Neural progenitor cell (in vitro differentiated cells): ENCODE data around the gene JAK1. TPM values are rescaled to one million over a fixed set of nuclear protein-coding genes. Genes with fewer than 3 reads are reported as not detected.

Experiments used
- DNase-seq: peaks from one replicate; pipeline ENCODE4 v3.0.0-alpha.2; 2016; ENCODE audit warnings: low spot score
- H2AFZ ChIP-seq: fragments of 200-600 bp; sonication (generic); replicated peaks from 2 replicates; pipeline ENCODE4 v1.6.1; 2016; ENCODE audit warnings: antibody characterized with exemption
- H3F3A ChIP-seq: fragments of 200-600 bp; sonication (generic); 2 replicates; pipeline ENCODE4 v1.6.1; 2016; ENCODE audit warnings: antibody characterized with exemption, low read depth
- H3K27ac ChIP-seq: fragments of 200-600 bp; sonication (generic); 2 replicates; pipeline ENCODE4 v1.5.1; 2016; ENCODE audit warnings: mild to moderate bottlenecking
- H3K27me3 ChIP-seq: fragments of 200-600 bp; sonication (generic); 2 replicates; pipeline ENCODE4 v1.6.1; 2016; ENCODE audit warnings: mild to moderate bottlenecking, moderate library complexity
- H3K36me3 ChIP-seq: fragments of 200-600 bp; sonication (generic); 2 replicates; pipeline ENCODE4 v1.5.1; 2016
- H3K4me1 ChIP-seq: fragments of 200-600 bp; sonication (generic); 2 replicates; pipeline ENCODE4 v1.6.1; 2016; ENCODE audit warnings: mixed run types
- H3K4me2 ChIP-seq: fragments of 200-600 bp; sonication (generic); 2 replicates; pipeline ENCODE4 v1.6.1; 2016
- H3K4me3 ChIP-seq: fragments of 200-600 bp; sonication (generic); 2 replicates; pipeline ENCODE4 v1.5.1; 2016
- H3K79me2 ChIP-seq: fragments of 200-600 bp; sonication (generic); 2 replicates; pipeline ENCODE4 v1.6.1; 2016; ENCODE audit warnings: low read depth
- H3K9ac ChIP-seq: fragments of 200-600 bp; sonication (generic); 2 replicates; pipeline ENCODE4 v1.6.1; 2016
- H3K9me3 ChIP-seq: fragments of 200-600 bp; sonication (generic); 2 replicates; pipeline ENCODE4 v1.5.1; 2016; ENCODE audit warnings: low read depth
- H4K20me1 ChIP-seq: fragments of 200-600 bp; sonication (generic); 2 replicates; pipeline ENCODE4 v1.6.1; 2016; ENCODE audit warnings: low read depth
- H3K27ac Mint-ChIP-seq: 3 replicates; pipeline ENCODE4 v1.8.0; 2021; ENCODE audit warnings: mixed read lengths
- H3K27me3 Mint-ChIP-seq: 2 replicates; pipeline ENCODE4 v1.8.0; 2022; ENCODE audit warnings: low read depth, mild to moderate bottlenecking, inconsistent platforms, moderate library complexity, mixed read lengths; ENCODE audit not compliant: insufficient read depth
- H3K36me3 Mint-ChIP-seq: 3 replicates; pipeline ENCODE4 v1.8.0; 2021; ENCODE audit warnings: mixed read lengths
- H3K4me1 Mint-ChIP-seq: 3 replicates; pipeline ENCODE4 v1.8.0; 2021; ENCODE audit warnings: mixed read lengths
- H3K4me3 Mint-ChIP-seq: 3 replicates; pipeline ENCODE4 v1.8.0; 2021; ENCODE audit warnings: mild to moderate bottlenecking, moderate library complexity, mixed read lengths
- H3K9me3 Mint-ChIP-seq: 3 replicates; pipeline ENCODE4 v1.8.0; 2020; ENCODE audit warnings: mixed read lengths
- CTCF ChIP-seq: fragments of 200-600 bp; sonication (generic); IDR thresholded peaks from 2 replicates; pipeline ENCODE4 v1.5.1; 2017; ENCODE audit warnings: antibody characterized with exemption, mild to moderate bottlenecking
- EZH2 ChIP-seq: fragments of 200-600 bp; sonication (generic); IDR thresholded peaks from 2 replicates; pipeline ENCODE4 v1.6.1; 2017; ENCODE audit warnings: antibody characterized with exemption, mild to moderate bottlenecking, moderate library complexity
- EZH2phosphoT487 ChIP-seq: fragments of 200-600 bp; sonication (generic); IDR thresholded peaks from 2 replicates; pipeline ENCODE4 v1.6.1; 2017; ENCODE audit warnings: antibody characterized with exemption
- total RNA-seq: library from RNA; depleted of rRNA; stranded (reverse); fragments of >200 nt; gene quantifications from 2 replicates; pipeline ENCODE4 v1.2.3, GENCODE V29; 2015; ENCODE audit warnings: low replicate concordance

The JAK1 gene
- total RNA-seq, 1 donor from 2014 or later = 6.5 TPM

- TF ChIP-seq CTCF (no peak), EZH2 (no peak), EZH2phosphoT487 (no peak)
- no peaks in the 10 kb centered on the region for H3K4me1 Mint-ChIP-seq
- Histone ChIP-seq H2AFZ (no peak overlapping the region), H3K9ac (no peak overlapping the region), H3K4me1 (no peaks in the 10 kb centered on the region), H3K79me2 (no peaks in the 10 kb centered on the region), H3K4me3 (no peak overlapping the region), H4K20me1 (no peaks in the 10 kb centered on the region), H3K27ac (no peak overlapping the region), H3K27me3 (no peaks in the 10 kb centered on the region), H3K36me3 (no peaks in the 10 kb centered on the region), H3F3A (peaks cover 5% of the 10 kb centered on the region), H3K4me2 (no peak overlapping the region), H3K9me3 (no peaks in the 10 kb centered on the region)
- peaks cover 3% of the 10 kb centered on the region for H3K9me3 Mint-ChIP-seq
- H3K27me3 Mint-ChIP-seq = no peaks in the 10 kb centered on the region
- H3K36me3 Mint-ChIP-seq = peaks cover 20% of the 10 kb centered on the region
- H3K4me3 Mint-ChIP-seq = no peak overlapping the region
- DNase-seq = no peak
- no peak overlapping the region for H3K27ac Mint-ChIP-seq
Observed at GRCh38 chr1:64814427-64814826, 151.9 kb downstream of the JAK1 start.

- TF ChIP-seq EZH2phosphoT487 (no peak), EZH2 (no peak), CTCF (no peak)
- no peak overlapping the region for H3K27ac ChIP-seq
- no peak overlapping the region for H2AFZ ChIP-seq
- Mint-ChIP-seq H3K4me1 (no peaks in the 10 kb centered on the region), H3K9me3 (no peaks in the 10 kb centered on the region), H3K4me3 (no peak overlapping the region), H3K27ac (no peak overlapping the region), H3K27me3 (no peaks in the 10 kb centered on the region), H3K36me3 (peaks cover 15% of the 10 kb centered on the region)
- no peaks in the 10 kb centered on the region for H3K9me3 ChIP-seq
- no peak overlapping the region for H3K9ac ChIP-seq
- no peaks in the 10 kb centered on the region for H3K36me3 ChIP-seq
- H3F3A ChIP-seq = no peaks in the 10 kb centered on the region
- no peak overlapping the region for H3K4me3 ChIP-seq
- H4K20me1 ChIP-seq = no peaks in the 10 kb centered on the region
- no peaks in the 10 kb centered on the region for H3K27me3 ChIP-seq
- DNase-seq = no peak
- H3K4me1 ChIP-seq = no peaks in the 10 kb centered on the region
- H3K79me2 ChIP-seq = no peaks in the 10 kb centered on the region
- no peak overlapping the region for H3K4me2 ChIP-seq
Observed at GRCh38 chr1:64811131-64811530, 155.2 kb downstream of the JAK1 start.

GRCh38 chr1:64810001-64810400 is 156.3 kb downstream of the JAK1 start:
- TF ChIP-seq EZH2 (no peak), CTCF (no peak), EZH2phosphoT487 (no peak)
- Histone ChIP-seq H3F3A (no peaks in the 10 kb centered on the region), H3K9me3 (no peaks in the 10 kb centered on the region), H3K27me3 (no peaks in the 10 kb centered on the region), H3K9ac (no peak overlapping the region), H4K20me1 (no peaks in the 10 kb centered on the region), H3K27ac (no peak overlapping the region), H3K4me2 (no peak overlapping the region), H3K4me3 (no peak overlapping the region), H2AFZ (no peak overlapping the region), H3K4me1 (no peaks in the 10 kb centered on the region), H3K79me2 (no peaks in the 10 kb centered on the region), H3K36me3 (no peaks in the 10 kb centered on the region)
- H3K36me3 Mint-ChIP-seq = peaks cover 12% of the 10 kb centered on the region
- no peak overlapping the region for H3K27ac Mint-ChIP-seq
- H3K4me1 Mint-ChIP-seq = no peaks in the 10 kb centered on the region
- DNase-seq = no peak
- no peak overlapping the region for H3K4me3 Mint-ChIP-seq
- H3K9me3 Mint-ChIP-seq = no peaks in the 10 kb centered on the region
- no peaks in the 10 kb centered on the region for H3K27me3 Mint-ChIP-seq

- no peak overlapping the region for H3K27ac Mint-ChIP-seq
- no peaks in the 10 kb centered on the region for H3F3A ChIP-seq
- no peak overlapping the region for H2AFZ ChIP-seq
- no peaks in the 10 kb centered on the region for H3K4me1 Mint-ChIP-seq
- no peak overlapping the region for H3K4me3 ChIP-seq
- H3K27me3 Mint-ChIP-seq = no peaks in the 10 kb centered on the region
- DNase-seq = no peak
- no peaks in the 10 kb centered on the region for H3K27me3 ChIP-seq
- no peaks in the 10 kb centered on the region for H3K9me3 ChIP-seq
- H4K20me1 ChIP-seq = no peaks in the 10 kb centered on the region
- no peaks in the 10 kb centered on the region for H3K4me1 ChIP-seq
- no peak overlapping the region for H3K4me3 Mint-ChIP-seq
- no peak overlapping the region for H3K4me2 ChIP-seq
- no peak overlapping the region for H3K9ac ChIP-seq
- no peaks in the 10 kb centered on the region for H3K79me2 ChIP-seq
- H3K36me3 Mint-ChIP-seq = peaks cover 15% of the 10 kb centered on the region
- no peak for TF ChIP-seq EZH2phosphoT487
- no peak for TF ChIP-seq EZH2
- no peak for TF ChIP-seq CTCF
- no peaks in the 10 kb centered on the region for H3K36me3 ChIP-seq
- no peaks in the 10 kb centered on the region for H3K9me3 Mint-ChIP-seq
- H3K27ac ChIP-seq = no peak overlapping the region
Observed at GRCh38 chr1:64809309-64809708, 157.0 kb downstream of the JAK1 start.
